Bone marrow (tissue), 2 donors: ENCODE results near the gene NCAPG2.
"Not testable (repeated sequence)": the region's sequence is repeated elsewhere in the genome, so short reads cannot be mapped to it uniquely, and the experiment has no call there.

Experiments
- DNase-seq, 2 donors: peaks; one replicate each; lab custom pipeline; 2025; lab: John Stamatoyannopoulos, UW

NCAPG2 gene

GRCh38 chr7:158666966-158667678 lies 37.5 kb downstream of the NCAPG2 start:
- DNase-seq = not testable (repeated sequence)

- DNase-seq = no peak
Observed at GRCh38 chr7:158666401-158666800, 38.2 kb downstream of the NCAPG2 start.

- DNase-seq = no peak
Observed at GRCh38 chr7:158664406-158664805, 40.2 kb downstream of the NCAPG2 start.

- no peak for DNase-seq
Observed at GRCh38 chr7:158663428-158663741, 41.2 kb downstream of the NCAPG2 start.

GRCh38 chr7:158662610-158663427 lies 41.8 kb downstream of the NCAPG2 start:
- no peak for DNase-seq

GRCh38 chr7:158658475-158658874 lies 46.1 kb downstream of the NCAPG2 start:
- no peak for DNase-seq

GRCh38 chr7:158657189-158657746 lies 47.3 kb downstream of the NCAPG2 start:
- DNase-seq = no peak

- no peak for DNase-seq
Observed at GRCh38 chr7:158655931-158656441, 48.6 kb downstream of the NCAPG2 start.

GRCh38 chr7:158655507-158655906 lies 49.1 kb downstream of the NCAPG2 start:
- DNase-seq = no peak

GRCh38 chr7:158651968-158652565 lies 52.5 kb downstream of the NCAPG2 start:
- no peak for DNase-seq

- DNase-seq = no peak
Observed at GRCh38 chr7:158650821-158651225, 53.8 kb downstream of the NCAPG2 start.

GRCh38 chr7:158649279-158649678 lies 55.3 kb downstream of the NCAPG2 start:
- DNase-seq = no peak

GRCh38 chr7:158648787-158649186 lies 55.8 kb downstream of the NCAPG2 start:
- no peak for DNase-seq

- no peak for DNase-seq
Observed at GRCh38 chr7:158648168-158648567, 56.4 kb downstream of the NCAPG2 start.

- no peak for DNase-seq
Observed at GRCh38 chr7:158647475-158647792, 57.2 kb downstream of the NCAPG2 start.

GRCh38 chr7:158646766-158647474 lies 57.7 kb downstream of the NCAPG2 start:
- no peak for DNase-seq

GRCh38 chr7:158645842-158646241 lies 58.8 kb downstream of the NCAPG2 start:
- no peak for DNase-seq

GRCh38 chr7:158642149-158642548 lies 62.5 kb downstream of the NCAPG2 start:
- no peak for DNase-seq

GRCh38 chr7:158638001-158638400 lies 66.6 kb downstream of the NCAPG2 start:
- DNase-seq = no peak

- DNase-seq = no peak
Observed at GRCh38 chr7:158633055-158633956, 71.3 kb downstream of the NCAPG2 start.

- no peak for DNase-seq
Observed at GRCh38 chr7:158631574-158632195, 72.9 kb downstream of the NCAPG2 start.
